HCT116 (cell line): ENCODE results near the gene LINS1. TPM values are rescaled to one million over a fixed set of nuclear protein-coding genes. Genes with fewer than 3 reads are reported as not detected.

ENCODE experiments used
- ATAC-seq: fragments of 200-7000 bp; cut with Tn5 transposase; 2 replicates; pipeline ENCODE4 v1.9.1; 2020; ENCODE audit warnings: mild to moderate bottlenecking, moderate library complexity
- BruUV-seq: library from RNA; stranded (reverse); fragments of 400-500 nt; replicated peaks from 2 replicates; lab custom pipeline; 2021; lab: Mats Ljungman, UMichigan
- CTCF ChIA-PET: fragments of 300-600 bp; sonication (Branson Sonifier 250); formaldehyde crosslinking; loops from one replicate; lab custom pipeline; 2021; ENCODE audit warnings: antibody characterized with exemption; lab: Charles Lee
- POLR2A ChIA-PET: fragments of 300-600, 350-600 bp; sonication (Branson Sonifier 250); formaldehyde crosslinking; loops from one replicate; lab custom pipeline; 2021; ENCODE audit warnings: antibody characterized with exemption; lab: Charles Lee
- RAD21 ChIA-PET, 2 experiments: fragments of 300-600 bp; sonication (Branson Sonifier 250); formaldehyde crosslinking; loops; one replicate each; lab custom pipeline; 2023; ENCODE audit warnings: low total read pairs in 2 of 2; ENCODE audit not compliant: uncharacterized antibody in 2 of 2, unreplicated experiment in 2 of 2, low non-redundant PET in 1 of 2; lab: Charles Lee
- DNase-seq: peaks from one replicate; pipeline ENCODE4 v3.0.0-alpha.2; 2010; ENCODE audit warnings: low read depth, low spot score
- H2AFZ ChIP-seq: fragments of 200-600 bp; shearing (Covaris generic), sonication (generic); 2 replicates; pipeline ENCODE4 v1.6.1; 2017; ENCODE audit warnings: low read depth, mixed run types, mixed read lengths, antibody characterized with exemption, low read length; ENCODE audit not compliant: poor library complexity, severe bottlenecking
- H3K27ac ChIP-seq: 2 replicates; pipeline ENCODE4 v1.5.1; 2012; ENCODE audit warnings: low read depth, low read length
- H3K27me3 ChIP-seq: fragments of 200-600 bp; sonication (generic); 2 replicates; pipeline ENCODE4 v1.6.1; 2016; ENCODE audit warnings: mixed run types, low read length, mixed read lengths; ENCODE audit not compliant: insufficient read depth
- H3K36me3 ChIP-seq, 2 experiments: fragments of 200-500 bp in 1 of 2; fragments of 200-600 bp in 1 of 2; sonication (Bioruptor generic) in 1 of 2; sonication (generic) in 1 of 2; 2 replicates each; pipeline versions ENCODE4 v1.5.1 to v1.6.1; 2014 to 2016; ENCODE audit warnings: low read length in 2 of 2, inconsistent platforms in 1 of 2, mixed read lengths in 1 of 2, mixed run types in 1 of 2; ENCODE audit not compliant: insufficient read depth in 2 of 2, control insufficient read depth in 1 of 2
- H3K4me1 ChIP-seq, 2 experiments: fragments of 200-600 bp in 1 of 2; sonication (generic) in 1 of 2; 2 replicates each; pipeline versions ENCODE4 v1.5.1 to v1.6.1; 2012 to 2017; ENCODE audit warnings: low read length in 2 of 2, inconsistent platforms in 1 of 2, mild to moderate bottlenecking in 1 of 2, mixed read lengths in 1 of 2, mixed run types in 1 of 2, moderate library complexity in 1 of 2; ENCODE audit not compliant: insufficient read depth in 2 of 2, control insufficient read depth in 1 of 2
- H3K4me2 ChIP-seq: fragments of 200-600 bp; sonication (generic); 2 replicates; pipeline ENCODE4 v1.6.1; 2017; ENCODE audit warnings: mixed run types, low read length, mixed read lengths
- H3K4me3 ChIP-seq, 2 experiments: fragments of 200-600 bp in 1 of 2; sonication (generic) in 1 of 2; replicated peaks in 1 of 2; 2 replicates each; pipeline ENCODE4 v1.5.1; 2011 to 2016; ENCODE audit warnings: low read length in 2 of 2, control low read depth in 1 of 2, low read depth in 1 of 2, mild to moderate bottlenecking in 1 of 2, mixed read lengths in 1 of 2, mixed run types in 1 of 2
- H3K79me2 ChIP-seq: fragments of 200-600 bp; sonication (generic); 2 replicates; pipeline ENCODE4 v1.6.1; 2017; ENCODE audit warnings: mild to moderate bottlenecking, mixed run types, low read length, moderate library complexity, mixed read lengths; ENCODE audit not compliant: insufficient read depth
- H3K9ac ChIP-seq: fragments of 200-600 bp; sonication (generic); 2 replicates; pipeline ENCODE4 v1.6.1; 2016; ENCODE audit warnings: low read length, mixed read lengths
- H3K9me2 ChIP-seq: fragments of 200-600 bp; sonication (generic), shearing (Covaris generic); 2 replicates; pipeline ENCODE4 v1.6.1; 2017; ENCODE audit warnings: mixed run types, mild to moderate bottlenecking, moderate library complexity; ENCODE audit not compliant: insufficient read depth
- H3K9me3 ChIP-seq, 2 experiments: fragments of 200-500 bp in 1 of 2; fragments of 200-600 bp in 1 of 2; sonication (Bioruptor generic) in 1 of 2; sonication (generic) in 1 of 2; 2 replicates each; pipeline ENCODE4 v1.6.1; 2014 to 2017; ENCODE audit warnings: low read length in 2 of 2, mixed read lengths in 2 of 2, inconsistent platforms in 1 of 2, low read depth in 1 of 2, mild to moderate bottlenecking in 1 of 2, mixed run types in 1 of 2, moderate library complexity in 1 of 2; ENCODE audit not compliant: control insufficient read depth in 1 of 2, insufficient read depth in 1 of 2
- H4K20me1 ChIP-seq: fragments of 200-600 bp; sonication (generic), shearing (Covaris generic); 2 replicates; pipeline ENCODE4 v1.6.1; 2017; ENCODE audit warnings: mixed run types, mild to moderate bottlenecking, moderate library complexity; ENCODE audit not compliant: insufficient read depth
- ATF3 ChIP-seq: IDR thresholded peaks from 2 replicates; pipeline ENCODE4 v1.6.1; 2012
- CBX3 ChIP-seq: IDR thresholded peaks from 2 replicates; pipeline ENCODE4 v1.6.1; 2012; ENCODE audit warnings: low read depth
- CTCF ChIP-seq, 3 experiments: fragments of 200-600 bp in 1 of 3; sonication (generic) in 1 of 3; IDR thresholded peaks in 2 of 3; conservative IDR thresholded peaks in 1 of 3; 2 replicates each; pipeline ENCODE4 v1.5.1; 2012 to 2017; ENCODE audit warnings: low read depth in 2 of 3, low read length in 2 of 3, antibody characterized with exemption in 1 of 3, borderline replicate concordance in 1 of 3, control low read depth in 1 of 3, mild to moderate bottlenecking in 1 of 3, mixed read lengths in 1 of 3, mixed run types in 1 of 3, moderate library complexity in 1 of 3; ENCODE audit not compliant: insufficient read depth in 1 of 3
- FOSL1 ChIP-seq: IDR thresholded peaks from 2 replicates; pipeline ENCODE4 v1.6.1; 2012; ENCODE audit warnings: low read depth
- JUND ChIP-seq: IDR thresholded peaks from 2 replicates; pipeline ENCODE4 v1.6.1; 2012
- POLR2A ChIP-seq: IDR thresholded peaks from 2 replicates; pipeline ENCODE4 v1.7.0; 2011; ENCODE audit warnings: borderline replicate concordance; ENCODE audit not compliant: insufficient read depth, insufficient read length; ENCODE audit errors: extremely low read depth
- REST ChIP-seq: IDR thresholded peaks from 2 replicates; pipeline ENCODE4 v1.6.1; 2012; ENCODE audit warnings: low read depth
- ZNF274 ChIP-seq: fragments of 200-500 bp; sonication (Bioruptor generic); IDR thresholded peaks from 2 replicates; pipeline ENCODE4 v1.6.1; 2014; ENCODE audit warnings: mild to moderate bottlenecking, low read depth, low read length, inconsistent platforms
- intact Hi-C: fragments of 100-400 bp; cut with micrococcal nuclease; formaldehyde crosslinking; loops from 2 replicates; pipeline ENCODE4 v1.10.0; 2022
- total RNA-seq: library from RNA; stranded (reverse); gene quantifications from one replicate; pipeline ENCODE4 v1.2.1, GENCODE V29; 2021; ENCODE audit not compliant: unreplicated experiment

LINS1 gene
- total RNA-seq, 1 experiment from 2014 or later = 14.7 TPM

GRCh38 chr15:100592898-100593297 is 9.1 kb downstream of the LINS1 start:
- Histone ChIP-seq H3K9me2 (no peaks in the 10 kb centered on the region), H3K27ac (no peak overlapping the region), H3K4me2 (no peak overlapping the region), H2AFZ (no peak overlapping the region), H3K36me3 (no peaks in the 10 kb centered on the region), H3K4me1 (0 out of 4 replicates have a peak, but pooled peaks cover 0 to 3% of the 10 kb centered on the region in 2 experiments), H3K4me3 (no peak overlapping the region)
- intact Hi-C loops = no loop called here
- DNase-seq = no peak
- CTCF ChIA-PET = no interaction called here
- BruUV-seq = no TSS peak
- POLR2A ChIA-PET = no interaction called here
- no peak for ATAC-seq
- TF ChIP-seq CBX3 (no peak), ATF3 (no peak), CTCF (IDR thresholded peaks at IDR 0.05 in 2 of 3, conservative IDR thresholded peaks at IDR 0.05 in 1 of 3; ENCODE audit: borderline replicate concordance in 1 of 3, insufficient read depth in 1 of 3, low read depth in 2 of 3, low read length in 2 of 3) (no peak), ZNF274 (no peak), POLR2A (no peak), FOSL1 (no peak), REST (no peak), JUND (no peak)
- TF ChIP-seq, all 23 proteins: peak for 0
- Histone ChIP-seq H3K9ac (no peak overlapping the region), H3K79me2 (peaks cover 93% of the 10 kb centered on the region), H4K20me1 (no peaks in the 10 kb centered on the region), H3K27me3 (no peaks in the 10 kb centered on the region), H3K9me3 (peaks cover 11 to 18% of the 10 kb centered on the region in 2 experiments; a peak in 3 of 4 replicates)
- RAD21 ChIA-PET = no interaction called here
